HCT116 (cell line): Measurements from ENCODE around the gene SLC7A5.

ENCODE experiments used
- ATF3 ChIP-seq: IDR thresholded peaks from 2 replicates; pipeline ENCODE4 v1.6.1; 2012
- CTCF ChIP-seq, 3 experiments: fragments of 200-600 bp in 1 of 3; sonication (generic) in 1 of 3; IDR thresholded peaks in 2 of 3; conservative IDR thresholded peaks in 1 of 3; 2 replicates each; pipeline ENCODE4 v1.5.1; 2012 to 2017; ENCODE audit warnings: low read depth in 2 of 3, low read length in 2 of 3, antibody characterized with exemption in 1 of 3, borderline replicate concordance in 1 of 3, control low read depth in 1 of 3, mild to moderate bottlenecking in 1 of 3, mixed read lengths in 1 of 3, mixed run types in 1 of 3, moderate library complexity in 1 of 3; ENCODE audit not compliant: insufficient read depth in 1 of 3
- POLR2AphosphoS5 ChIP-seq: IDR thresholded peaks from 2 replicates; pipeline ENCODE4 v1.6.1; 2011; ENCODE audit warnings: mild to moderate bottlenecking, low read depth, low read length, moderate library complexity
- RAD21 ChIP-seq: IDR thresholded peaks from 2 replicates; pipeline ENCODE4 v1.6.1; 2012; ENCODE audit warnings: low read depth, mild to moderate bottlenecking
- REST ChIP-seq: IDR thresholded peaks from 2 replicates; pipeline ENCODE4 v1.6.1; 2012; ENCODE audit warnings: low read depth
- TCF7L2 ChIP-seq: IDR thresholded peaks from 2 replicates; pipeline ENCODE4 v1.7.0; 2011; ENCODE audit warnings: borderline replicate concordance, inconsistent platforms; ENCODE audit not compliant: insufficient read depth, insufficient read length; ENCODE audit errors: extremely low read depth

- TF ChIP-seq CTCF (IDR thresholded peaks at IDR 0.05 in 2 of 3, conservative IDR thresholded peaks at IDR 0.05 in 1 of 3; ENCODE audit: borderline replicate concordance in 1 of 3, insufficient read depth in 1 of 3, low read depth in 2 of 3, low read length in 2 of 3) (no peak), RAD21 (no peak), POLR2AphosphoS5 (peak; percentile 55), TCF7L2 (no peak), ATF3 (no peak), REST (no peak)
These were observed 41.0 kb downstream of the SLC7A5 start for GRCh38 chr16:87828071-87828906.
